K562 (cell line): ENCODE data around the gene PDCD6IP. TPM values are rescaled to one million over a fixed set of nuclear protein-coding genes. Genes with fewer than 3 reads are reported as not detected.

Source experiments
- BRCA1 ChIP-seq, 2 experiments: fragments of 450-650 bp in 1 of 2; sonication (generic) in 1 of 2; formaldehyde crosslinking in 1 of 2; IDR thresholded peaks; 2 replicates each; pipeline versions ENCODE4 v1.5.0 to v1.6.1; 2017 to 2020; ENCODE audit warnings: mild to moderate bottlenecking in 1 of 2, missing genetic modification reagents in 1 of 2
- CCNT2 ChIP-seq: IDR thresholded peaks from 2 replicates; pipeline ENCODE4 v1.6.1; 2011; ENCODE audit warnings: borderline replicate concordance, low read depth, mild to moderate bottlenecking, moderate library complexity, mixed read lengths, low read length; ENCODE audit not compliant: insufficient read length; ENCODE audit errors: extremely low read depth
- CEBPG ChIP-seq, 3 experiments: fragments of 200-800 bp in 1 of 3; sonication (Bioruptor generic) in 1 of 3; sonication (generic) in 1 of 3; formaldehyde crosslinking in 1 of 3; IDR thresholded peaks in 2 of 3; conservative IDR thresholded peaks in 1 of 3; 2 replicates each; pipeline versions ENCODE4 v1.6.1 to v1.8.0; 2016 to 2022; ENCODE audit warnings: missing compliant biosample characterization in 2 of 3, missing genetic modification characterization in 2 of 3, mild to moderate bottlenecking in 1 of 3, missing genetic modification reagents in 1 of 3
- CHD2 ChIP-seq: IDR thresholded peaks from 2 replicates; pipeline ENCODE4 v1.6.1; 2011; ENCODE audit warnings: low read depth, low read length
- ESRRB ChIP-seq: fragments of 250-450 bp; sonication (Bioruptor Pico); IDR thresholded peaks from 2 replicates; pipeline ENCODE4 v1.5.0; 2020; ENCODE audit warnings: mild to moderate bottlenecking, moderate library complexity, borderline replicate concordance
- FOXK1 ChIP-seq: sonication (generic); formaldehyde crosslinking; IDR thresholded peaks from 2 replicates; pipeline ENCODE4 v1.8.0; 2022; ENCODE audit warnings: missing genetic modification reagents, mild to moderate bottlenecking, borderline replicate concordance
- GMEB1 ChIP-seq: fragments of 250-450 bp; sonication (Bioruptor Pico); IDR thresholded peaks from 2 replicates; pipeline ENCODE4 v1.4.0; 2020; ENCODE audit warnings: mild to moderate bottlenecking
- GTF2A2 ChIP-seq: IDR thresholded peaks from 2 replicates; pipeline ENCODE4 v1.6.1; 2016; ENCODE audit warnings: mild to moderate bottlenecking, missing genetic modification characterization, missing compliant biosample characterization
- HOXB6 ChIP-seq: fragments of 250-450 bp; sonication (Bioruptor Pico); IDR thresholded peaks from 2 replicates; pipeline ENCODE4 v1.5.1; 2022; ENCODE audit warnings: mild to moderate bottlenecking, borderline replicate concordance
- KDM4B ChIP-seq, 2 experiments: fragments of 450-650 bp in 1 of 2; sonication (generic) in 1 of 2; IDR thresholded peaks; 2 replicates each; pipeline ENCODE4 v1.6.1; 2016 to 2017; ENCODE audit warnings: borderline replicate concordance in 2 of 2, antibody characterized with exemption in 1 of 2, low read depth in 1 of 2, mild to moderate bottlenecking in 1 of 2
- KLF13 ChIP-seq: fragments of 450-650 bp; IDR thresholded peaks from 2 replicates; pipeline ENCODE4 v1.6.1; 2016; ENCODE audit warnings: missing genetic modification characterization, low read depth, mild to moderate bottlenecking, missing compliant biosample characterization, moderate library complexity, borderline replicate concordance
- KLF6 ChIP-seq: fragments of 250-450 bp; sonication (Bioruptor Pico); IDR thresholded peaks from 2 replicates; pipeline ENCODE4 v1.4.0; 2020; ENCODE audit warnings: mild to moderate bottlenecking, moderate library complexity, borderline replicate concordance
- MEF2D ChIP-seq: conservative IDR thresholded peaks from 2 replicates; pipeline ENCODE4 v1.6.1; 2016; ENCODE audit warnings: low read depth, missing genetic modification characterization, missing compliant biosample characterization
- MXD1 ChIP-seq: fragments of 250-450 bp; sonication (Bioruptor Pico); IDR thresholded peaks from 2 replicates; pipeline ENCODE4 v1.8.0; 2021; ENCODE audit warnings: borderline replicate concordance, mild to moderate bottlenecking, moderate library complexity; ENCODE audit not compliant: poor library complexity, severe bottlenecking
- MXI1 ChIP-seq: IDR thresholded peaks from 2 replicates; pipeline ENCODE4 v1.6.1; 2011; ENCODE audit warnings: low read depth, mild to moderate bottlenecking, improper control_type of control experiment, low read length
- RBM25 ChIP-seq: fragments of 200-400 bp; formaldehyde crosslinking; IDR thresholded peaks from 2 replicates; pipeline ENCODE4 v1.6.1; 2018; ENCODE audit warnings: low read length, low read depth, moderate library complexity; ENCODE audit not compliant: severe bottlenecking
- SPI1 ChIP-seq: IDR thresholded peaks from 2 replicates; pipeline ENCODE4 v1.6.1; 2011; ENCODE audit warnings: low read depth, low read length, control low read depth, borderline replicate concordance
- STAT5A ChIP-seq: IDR thresholded peaks from 2 replicates; pipeline ENCODE4 v1.6.1; 2012; ENCODE audit warnings: low read length, inconsistent platforms, borderline replicate concordance
- SUPT5H ChIP-seq: fragments of 450-650 bp; IDR thresholded peaks from 2 replicates; pipeline ENCODE4 v1.6.1; 2016
- TARDBP ChIP-seq: fragments of 450-650 bp; IDR thresholded peaks from 2 replicates; pipeline ENCODE4 v1.6.1; 2016
- YBX1 ChIP-seq: fragments of 450-650 bp; IDR thresholded peaks from 2 replicates; pipeline ENCODE4 v1.7.1; 2016; ENCODE audit warnings: mild to moderate bottlenecking
- ZNF12 ChIP-seq: sonication (generic); formaldehyde crosslinking; IDR thresholded peaks from 2 replicates; pipeline ENCODE4 v1.4.0; 2020; ENCODE audit warnings: mild to moderate bottlenecking, missing genetic modification reagents
- ZNF174 ChIP-seq: fragments of 250-450 bp; sonication (Bioruptor Pico); IDR thresholded peaks from 2 replicates; pipeline ENCODE4 v1.4.0; 2020; ENCODE audit warnings: mild to moderate bottlenecking
- ZNF445 ChIP-seq: fragments of 250-450 bp; sonication (Bioruptor Pico); IDR thresholded peaks from 2 replicates; pipeline ENCODE4 v1.4.0; 2020; ENCODE audit warnings: low read depth, mild to moderate bottlenecking, moderate library complexity
- ZNF695 ChIP-seq: fragments of 450-650 bp; formaldehyde crosslinking; IDR thresholded peaks from 2 replicates; pipeline ENCODE4 v1.4.0; 2020; ENCODE audit warnings: mild to moderate bottlenecking, moderate library complexity
- ZNF830 ChIP-seq: fragments of 250-450 bp; sonication (Bioruptor Pico); IDR thresholded peaks from 2 replicates; pipeline ENCODE4 v1.5.0; 2021; ENCODE audit warnings: mild to moderate bottlenecking
- ZZZ3 ChIP-seq: fragments of 450-650 bp; IDR thresholded peaks from 2 replicates; pipeline ENCODE4 v1.6.1; 2016; ENCODE audit warnings: antibody characterized with exemption, mild to moderate bottlenecking, moderate library complexity
- polyA plus RNA-seq, 8 experiments: library from polyadenylated mRNA; depleted of rRNA in 4 of 8; stranded (reverse) in 5 of 8; unstranded in 3 of 8; fragments of >200 nt; fragmentation: Nextera tagmentation in 2 of 8; fragmentation: Illumina TruSeq in 1 of 8; extraction: Ambion mirVana in 2 of 8; extraction: Trizol in 1 of 8; gene quantifications; 2 replicates each; pipeline versions ENCODE4 v1.2.1 to v1.2.3, GENCODE V29; 2011 to 2014; ENCODE audit warnings: inconsistent platforms in 1 of 8, missing spikeins in 1 of 8
- total RNA-seq, 7 experiments: library from RNA; depleted of rRNA in 6 of 7; stranded (reverse); fragments of >200 nt in 6 of 7; fragmentation: Illumina TruSeq in 2 of 7; extraction: Trizol in 2 of 7; gene quantifications; 2 replicates each; pipeline versions ENCODE4 v1.2.1 to v1.2.3, GENCODE V29; 2011 to 2021; ENCODE audit warnings: low replicate concordance in 1 of 7

PDCD6IP gene
- total and polyA plus RNA-seq, 9 of the 15 experiments (the other 6 are each of a cell fraction or from before 2014, with no cell fraction given), result 40.2 to 302 (median 122) TPM

- no peak for TF ChIP-seq BRCA1 (IDR thresholded peaks at IDR 0.05)
- TF ChIP-seq BRCA1 (CRISPR knock-in tag; IDR thresholded peaks at IDR 0.05), result no peak
- TF ChIP-seq SPI1, result no peak
- 0 out of 2 replicates have a peak, but pooled peaks have one; percentile 53 for TF ChIP-seq MXI1
- no peak for TF ChIP-seq YBX1
- TF ChIP-seq SUPT5H, result peak; percentile 99
- no peak; the same call in 1 of the 2 replicates for TF ChIP-seq CEBPG (CRISPR knock-in tag; IDR thresholded peaks at IDR 0.05)
- no peak for TF ChIP-seq CEBPG (tag; conservative IDR thresholded peaks at IDR 0.05 in 1 of 2, IDR thresholded peaks at IDR 0.05 in 1 of 2)
- no peak for TF ChIP-seq CHD2
- TF ChIP-seq RBM25, result no peak
- no peak for TF ChIP-seq ZZZ3
- TF ChIP-seq FOXK1 (CRISPR knock-in tag), result peak; percentile 93
- peak in 1 of 2 experiments; percentile 25; a peak in 1 of 4 replicates for TF ChIP-seq KDM4B (IDR thresholded peaks at IDR 0.05; ENCODE audit: borderline replicate concordance in 2 of 2, low read depth in 1 of 2)
- TF ChIP-seq CCNT2, result peak; percentile 75
- TF ChIP-seq MEF2D, result 0 out of 2 replicates have a peak, but pooled peaks have one; percentile 47
- no peak for TF ChIP-seq STAT5A
- peak; percentile 99 for TF ChIP-seq KLF13 (tag)
- TF ChIP-seq MXD1 (CRISPR knock-in tag), result no peak
- no peak for TF ChIP-seq TARDBP
- no peak for TF ChIP-seq ZNF174 (CRISPR knock-in tag)
- TF ChIP-seq GMEB1 (CRISPR knock-in tag), result peak; percentile 34; the same call in 1 of the 2 replicates
- TF ChIP-seq ZNF12, result peak; percentile 82
- peak; percentile 83; the same call in 1 of the 2 replicates for TF ChIP-seq ZNF830 (CRISPR knock-in tag)
- no peak for TF ChIP-seq ESRRB
- no peak for TF ChIP-seq HOXB6 (CRISPR knock-in tag)
- peak; percentile 87; the same call in 1 of the 2 replicates for TF ChIP-seq KLF6 (CRISPR knock-in tag)
- TF ChIP-seq ZNF445 (CRISPR knock-in tag), result no peak
- 0 out of 2 replicates have a peak, but pooled peaks have one; percentile 24 for TF ChIP-seq GTF2A2 (tag)
- TF ChIP-seq ZNF695 (CRISPR knock-in tag), result no peak
Measured at GRCh38 chr3:33798418-33799201, at the start of gene PDCD6IP (continued).
